ENCODE measurements around the gene DNAH9.

Gene DNAH9

DNA sequence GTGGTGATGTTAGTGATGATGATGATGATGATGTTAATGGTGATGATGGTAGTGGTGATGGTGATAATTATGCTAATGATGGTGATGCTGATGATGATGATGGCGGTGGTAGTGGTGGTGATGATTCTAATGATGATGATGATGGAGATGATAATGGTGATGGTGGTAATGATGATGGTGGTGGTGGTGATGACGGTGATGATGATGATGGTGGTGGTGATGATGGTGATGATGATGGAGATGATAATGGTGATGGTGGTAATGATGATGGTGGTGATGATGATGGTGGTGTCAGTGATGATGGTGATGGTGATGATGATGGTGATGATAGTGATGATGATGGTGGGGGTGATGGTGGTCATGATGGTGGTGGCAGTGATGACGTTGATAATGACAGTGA is 132.5 kb downstream of the DNAH9 start:
- TF ChIP-seq SPI1 (IDR thresholded peaks at IDR 0.05; ENCODE audit: borderline replicate concordance, low read depth) (no peak), POLR2AphosphoS5 (IDR thresholded peaks at IDR 0.05; ENCODE audit: low read depth) (no peak), GABPA (IDR thresholded peaks at IDR 0.05; ENCODE audit: low read depth) (no peak), CTCF (IDR thresholded peaks at IDR 0.05; ENCODE audit: insufficient read depth, low read length) (no peak), REST (IDR thresholded peaks at IDR 0.05; ENCODE audit: insufficient replicate concordance, low read depth) (no peak)
- H3K4me3 ChIP-seq (replicated peaks; ENCODE audit: insufficient read depth, low read length) = no peak overlapping the region
- DNase-seq (ENCODE audit: low read depth in 1 of 2, low spot score in 1 of 2) = no peak
- H3K27me3 ChIP-seq (ENCODE audit: insufficient read depth, poor library complexity, severe bottlenecking) = no peaks in the 10 kb centered on the region
- no peak overlapping the region for H3K27ac ChIP-seq (replicated peaks)

DNA sequence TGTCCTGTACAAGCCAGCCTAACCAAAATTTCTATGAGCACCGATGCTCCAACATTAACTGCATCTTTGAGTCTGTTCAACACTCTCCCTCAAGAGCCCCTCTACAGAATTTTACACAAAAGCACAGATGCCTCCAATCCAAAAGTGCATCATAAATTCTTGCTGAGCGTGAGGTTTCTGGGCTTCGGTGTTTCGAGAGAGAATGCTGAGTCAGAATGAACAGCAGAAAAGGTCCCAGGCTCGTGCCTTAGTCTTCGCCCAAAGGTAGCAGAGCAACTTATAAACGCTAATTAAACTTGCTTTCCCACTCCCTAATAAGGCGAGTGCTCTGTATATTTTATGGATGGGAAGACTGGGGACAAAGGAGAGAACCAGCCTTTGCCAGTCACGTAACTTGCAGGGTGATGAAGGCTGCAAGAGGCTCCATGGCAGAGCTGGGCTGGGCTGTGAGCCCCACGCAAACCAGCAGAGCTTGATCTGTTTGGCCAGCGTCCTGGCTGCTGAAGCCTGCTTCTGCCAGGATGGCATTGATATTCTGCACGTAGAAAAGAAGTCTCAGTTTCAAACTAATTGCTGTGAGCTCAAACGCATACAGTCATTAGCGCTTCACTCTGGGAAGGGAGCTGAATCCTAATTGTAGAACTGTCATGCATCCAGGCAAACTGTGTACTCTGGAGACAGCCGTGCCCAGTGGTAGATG is 138.5 kb downstream of the DNAH9 start:
- H3K27me3 ChIP-seq (ENCODE audit: insufficient read depth, poor library complexity, severe bottlenecking) = no peaks in the 10 kb centered on the region
- H3K4me3 ChIP-seq (replicated peaks; ENCODE audit: insufficient read depth, low read length) = no peak overlapping the region
- H3K27ac ChIP-seq (replicated peaks) = no peak overlapping the region
- DNase-seq (ENCODE audit: low read depth in 1 of 2, low spot score in 1 of 2) = no peak
- no peak for TF ChIP-seq REST (IDR thresholded peaks at IDR 0.05; ENCODE audit: insufficient replicate concordance, low read depth)
- no peak for TF ChIP-seq SPI1 (IDR thresholded peaks at IDR 0.05; ENCODE audit: borderline replicate concordance, low read depth)
- no peak for TF ChIP-seq GABPA (IDR thresholded peaks at IDR 0.05; ENCODE audit: low read depth)
- TF ChIP-seq CTCF (IDR thresholded peaks at IDR 0.05; ENCODE audit: insufficient read depth, low read length) = no peak
- no peak for TF ChIP-seq POLR2AphosphoS5 (IDR thresholded peaks at IDR 0.05; ENCODE audit: low read depth)

DNA sequence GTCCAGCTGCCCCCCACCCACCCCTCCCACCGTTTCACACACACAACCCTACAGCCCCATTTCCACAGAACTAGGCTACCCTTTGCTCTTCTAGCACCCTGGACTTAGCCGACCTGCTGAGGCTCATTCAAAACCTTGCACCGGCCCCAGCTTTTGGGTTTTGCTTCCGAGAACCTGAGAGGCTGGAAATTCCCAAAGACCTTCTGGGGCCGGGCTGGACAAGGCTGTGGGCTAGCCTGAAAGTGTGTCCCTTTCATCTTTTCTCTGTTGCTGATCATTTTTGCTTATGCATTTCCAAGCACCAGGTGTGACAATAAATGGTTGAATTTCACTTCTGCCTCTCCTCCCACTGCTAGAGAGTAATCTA is 139.0 kb downstream of the DNAH9 start:
- Histone ChIP-seq H3K27me3 (ENCODE audit: insufficient read depth, poor library complexity, severe bottlenecking) (no peaks in the 10 kb centered on the region), H3K4me3 (replicated peaks; ENCODE audit: insufficient read depth, low read length) (no peak overlapping the region), H3K27ac (replicated peaks) (no peak overlapping the region)
- DNase-seq (ENCODE audit: low read depth in 1 of 2, low spot score in 1 of 2) = no peak
- TF ChIP-seq SPI1 (IDR thresholded peaks at IDR 0.05; ENCODE audit: borderline replicate concordance, low read depth) (no peak), POLR2AphosphoS5 (IDR thresholded peaks at IDR 0.05; ENCODE audit: low read depth) (no peak), GABPA (IDR thresholded peaks at IDR 0.05; ENCODE audit: low read depth) (no peak), CTCF (IDR thresholded peaks at IDR 0.05; ENCODE audit: insufficient read depth, low read length) (no peak), REST (IDR thresholded peaks at IDR 0.05; ENCODE audit: insufficient replicate concordance, low read depth) (no peak)
